CD4-positive, alpha-beta T cell (primary cell): ENCODE measurements around the gene TCAP. TPM values are rescaled to one million over a fixed set of nuclear protein-coding genes. Genes with fewer than 3 reads are reported as not detected.
A peak's percentile ranks its signal among the peaks of the same experiment; 100 is the strongest.

Experiments
- ATAC-seq: fragments of 200-7000 bp; cut with Tn5 transposase; one replicate; pipeline ENCODE4 v1.10.0; 2022; ENCODE audit warnings: mild to moderate bottlenecking; ENCODE audit not compliant: poor library complexity
- CTCF ChIA-PET: fragments of 350-600 bp; sonication (Branson Sonifier 250); formaldehyde crosslinking; loops from one replicate; lab custom pipeline; 2021; ENCODE audit warnings: antibody characterized with exemption, inconsistent platforms; lab: Charles Lee
- POLR2A ChIA-PET: fragments of 350-600 bp; sonication (Branson Sonifier 250); formaldehyde crosslinking; loops from one replicate; lab custom pipeline; 2021; ENCODE audit warnings: antibody characterized with exemption, inconsistent platforms; lab: Charles Lee
- DNase-seq, 14 experiments: peaks; one replicate each; pipeline ENCODE4 v3.0.0-alpha.2; 2013 to 2020; ENCODE audit warnings: mixed read lengths in 2 of 14
- H3K27ac ChIP-seq, 2 donors: one replicate each; pipeline versions ENCODE4 v1.5.1 to v1.7.0; 2013; ENCODE audit warnings: low read length in 2 of 2, low read depth in 1 of 2, mild to moderate bottlenecking in 1 of 2
- H3K27me3 ChIP-seq, 2 experiments: 1 replicate in 1 of 2; 2 replicates in 1 of 2; pipeline versions ENCODE4 v1.6.1 to v1.7.0; 2013; ENCODE audit warnings: low read length in 2 of 2, control low read depth in 1 of 2, mild to moderate bottlenecking in 1 of 2, moderate library complexity in 1 of 2; ENCODE audit not compliant: insufficient read depth in 2 of 2, control insufficient read depth in 1 of 2
- H3K36me3 ChIP-seq: one replicate; pipeline ENCODE4 v1.6.1; 2013; ENCODE audit warnings: low read length, control low read depth; ENCODE audit not compliant: insufficient read depth
- H3K4me1 ChIP-seq: one replicate; pipeline ENCODE4 v1.6.1; 2013; ENCODE audit warnings: low read length, control low read depth; ENCODE audit not compliant: insufficient read depth
- H3K4me3 ChIP-seq: one replicate; pipeline ENCODE4 v1.5.1; 2013; ENCODE audit warnings: mild to moderate bottlenecking, low read length, moderate library complexity
- H3K9me3 ChIP-seq, 2 experiments: 1 replicate in 1 of 2; 2 replicates in 1 of 2; pipeline versions ENCODE4 v1.6.1 to v1.7.0; 2013; ENCODE audit warnings: low read length in 2 of 2, mild to moderate bottlenecking in 2 of 2, control low read depth in 1 of 2, moderate library complexity in 1 of 2; ENCODE audit not compliant: control insufficient read depth in 1 of 2, insufficient read depth in 1 of 2
- H3K27ac Mint-ChIP-seq: one replicate; pipeline ENCODE4 v1.8.0; 2020; ENCODE audit warnings: mixed read lengths
- H3K27me3 Mint-ChIP-seq: one replicate; pipeline ENCODE4 v1.8.0; 2021; ENCODE audit warnings: mixed read lengths
- H3K36me3 Mint-ChIP-seq: one replicate; pipeline ENCODE4 v1.8.0; 2021; ENCODE audit warnings: low read depth, mixed read lengths
- H3K4me1 Mint-ChIP-seq: one replicate; pipeline ENCODE4 v1.8.0; 2021; ENCODE audit warnings: low read depth, mixed read lengths
- H3K4me3 Mint-ChIP-seq: one replicate; pipeline ENCODE4 v1.8.0; 2020; ENCODE audit warnings: mild to moderate bottlenecking, mixed read lengths
- H3K9me3 Mint-ChIP-seq: one replicate; pipeline ENCODE4 v1.8.0; 2020; ENCODE audit warnings: mixed read lengths
- intact Hi-C, 2 experiments: fragments of 100-400 bp; cut with DNase I in 1 of 2; cut with micrococcal nuclease in 1 of 2; formaldehyde crosslinking; loops; one replicate each; pipeline versions ENCODE4 v1.15.1 to v1.9.0; 2023 to 2025; cut with DNase I, micrococcal nuclease
- total RNA-seq, 174 experiments: library from RNA in 2 of 174; stranded (reverse) in 2 of 174; gene quantifications; one replicate each; pipeline ENCODE4 v1.2.3 and lab custom pipeline; 2021 to 2026
- TF ChIP-seq, protein P1 (sequence below): fragments of 200-600 bp; IDR thresholded peaks from one replicate; pipeline ENCODE4 v1.8.0; 2022; ENCODE audit warnings: antibody characterized with exemption, mild to moderate bottlenecking

TCAP gene
- total RNA-seq, 2 experiments from 2014 or later: 6.4 TPM

DNA sequence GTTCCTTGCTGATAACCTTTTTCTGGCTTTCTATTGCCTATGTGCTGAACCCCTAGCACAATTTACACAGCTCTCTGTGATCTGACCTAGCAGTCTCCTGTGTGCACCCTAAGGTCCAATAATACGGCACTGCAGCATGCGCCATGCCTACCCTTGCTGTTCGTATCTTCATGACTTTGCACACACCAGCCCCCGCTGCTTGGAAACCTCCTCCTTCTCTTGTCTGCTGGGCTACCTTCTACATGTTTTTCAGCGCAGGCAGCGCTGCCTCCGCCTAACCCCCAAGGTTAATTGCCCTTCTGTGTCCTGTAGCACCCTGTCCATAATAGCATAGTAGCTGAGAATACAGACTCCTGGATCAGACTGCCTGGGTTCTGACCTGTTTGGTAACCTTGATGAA is 26.8 kb upstream of the TCAP start:
- intact Hi-C loops: loop anchor here (2.0 to 10.0 kb wide), 4 partner anchors 48 to 316 kb away; partner anchors contain the start of gene PGAP3 (in 1 of the 2)
- H3K4me3 ChIP-seq: peak overlapping the region; percentile 94

DNA sequence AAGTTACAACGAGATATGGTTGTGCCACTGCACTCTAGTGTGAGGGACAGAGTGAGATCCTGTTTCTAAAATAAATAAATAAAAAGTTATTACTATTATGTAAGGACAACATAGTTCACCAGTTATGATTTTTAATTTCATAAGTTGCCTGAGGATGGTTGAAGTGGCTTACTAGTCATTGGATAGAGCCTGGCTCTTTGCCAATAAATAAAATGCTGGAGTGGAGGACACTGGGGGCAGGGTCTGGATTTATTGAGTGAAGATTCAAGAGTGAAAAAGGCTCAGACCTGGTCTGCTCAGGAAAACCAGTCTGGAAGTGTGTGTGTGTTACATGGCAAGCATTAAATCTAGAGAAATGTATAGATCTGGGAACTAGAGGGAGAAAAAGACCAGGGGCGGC is 26.1 kb upstream of the TCAP start:
- TF ChIP-seq, protein P1, sequence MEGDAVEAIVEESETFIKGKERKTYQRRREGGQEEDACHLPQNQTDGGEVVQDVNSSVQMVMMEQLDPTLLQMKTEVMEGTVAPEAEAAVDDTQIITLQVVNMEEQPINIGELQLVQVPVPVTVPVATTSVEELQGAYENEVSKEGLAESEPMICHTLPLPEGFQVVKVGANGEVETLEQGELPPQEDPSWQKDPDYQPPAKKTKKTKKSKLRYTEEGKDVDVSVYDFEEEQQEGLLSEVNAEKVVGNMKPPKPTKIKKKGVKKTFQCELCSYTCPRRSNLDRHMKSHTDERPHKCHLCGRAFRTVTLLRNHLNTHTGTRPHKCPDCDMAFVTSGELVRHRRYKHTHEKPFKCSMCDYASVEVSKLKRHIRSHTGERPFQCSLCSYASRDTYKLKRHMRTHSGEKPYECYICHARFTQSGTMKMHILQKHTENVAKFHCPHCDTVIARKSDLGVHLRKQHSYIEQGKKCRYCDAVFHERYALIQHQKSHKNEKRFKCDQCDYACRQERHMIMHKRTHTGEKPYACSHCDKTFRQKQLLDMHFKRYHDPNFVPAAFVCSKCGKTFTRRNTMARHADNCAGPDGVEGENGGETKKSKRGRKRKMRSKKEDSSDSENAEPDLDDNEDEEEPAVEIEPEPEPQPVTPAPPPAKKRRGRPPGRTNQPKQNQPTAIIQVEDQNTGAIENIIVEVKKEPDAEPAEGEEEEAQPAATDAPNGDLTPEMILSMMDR: no peak
- no peaks in the 10 kb centered on the region for H3K27me3 Mint-ChIP-seq
- ChIA-PET POLR2A (interaction anchor here (0.8 to 1.8 kb wide), 3 partner anchors 15 to 48 kb away, joined by 3 to 8 read pairs (median 6); partner anchors contain the start of gene PGAP3), CTCF (interaction anchor here (1.7 to 4.7 kb wide), 2 partner anchors 17 to 91 kb away, joined by 5 to 58 read pairs; partner anchors contain the start of gene MIEN1)
- intact Hi-C loops: loop anchor here (2.0 to 10.0 kb wide), 4 partner anchors 48 to 316 kb away; partner anchors contain the start of gene PGAP3 (in 1 of the 2)
- Histone ChIP-seq H3K9me3 (no peaks in the 10 kb centered on the region), H3K27ac (no peak overlapping the region), H3K4me3 (no peak overlapping the region), H3K4me1 (peaks cover 94% of the 10 kb centered on the region), H3K36me3 (peaks cover 4% of the 10 kb centered on the region), H3K27me3 (no peaks in the 10 kb centered on the region)
- no peak for ATAC-seq
- H3K27ac Mint-ChIP-seq: peak overlapping the region; percentile 91
- H3K36me3 Mint-ChIP-seq: peaks cover 16% of the 10 kb centered on the region
- peaks cover 87% of the 10 kb centered on the region for H3K4me1 Mint-ChIP-seq
- no peak for DNase-seq
- H3K4me3 Mint-ChIP-seq: peak overlapping the region; percentile 97
- no peaks in the 10 kb centered on the region for H3K9me3 Mint-ChIP-seq

More for the DNA sequence above, 26.8 kb upstream of the TCAP start:
- Mint-ChIP-seq H3K4me1 (peaks cover 80% of the 10 kb centered on the region), H3K27me3 (no peaks in the 10 kb centered on the region), H3K9me3 (no peaks in the 10 kb centered on the region), H3K4me3 (peak overlapping the region; percentile 97), H3K36me3 (peaks cover 16% of the 10 kb centered on the region), H3K27ac (peak overlapping the region; percentile 91)
- ChIA-PET CTCF (interaction anchor here (0.8 to 4.7 kb wide), 3 partner anchors 16 to 91 kb away, joined by 3 to 58 read pairs (median 17); no protein-coding TSS in a partner anchor), POLR2A (interaction anchor here (1.1 to 1.8 kb wide), 5 partner anchors 15 to 92 kb away, joined by 3 to 8 read pairs (median 4); partner anchors contain the start of gene MIEN1)
- TF ChIP-seq, protein P1: no peak
- no peaks in the 10 kb centered on the region for H3K9me3 ChIP-seq
- ATAC-seq: no peak
- H3K27me3 ChIP-seq: no peaks in the 10 kb centered on the region
- DNase-seq: no peak
- H3K36me3 ChIP-seq: peaks cover 4% of the 10 kb centered on the region
- H3K27ac ChIP-seq: no peak overlapping the region
- H3K4me1 ChIP-seq: peaks cover 87% of the 10 kb centered on the region

- peaks cover 94% of the 10 kb centered on the region for H3K4me1 ChIP-seq
- Mint-ChIP-seq H3K36me3 (peaks cover 16% of the 10 kb centered on the region), H3K4me3 (peak overlapping the region; percentile 20), H3K27me3 (no peaks in the 10 kb centered on the region), H3K27ac (peak overlapping the region; percentile 91), H3K4me1 (peaks cover 84% of the 10 kb centered on the region), H3K9me3 (no peaks in the 10 kb centered on the region)
- H3K27me3 ChIP-seq: no peaks in the 10 kb centered on the region
- ChIA-PET CTCF (interaction anchor here (1.7 to 4.7 kb wide), 2 partner anchors 17 to 90 kb away, joined by 5 to 58 read pairs; partner anchors contain the start of gene MIEN1), POLR2A (interaction anchor here (0.8 to 1.4 kb wide), 2 partner anchors 18 to 47 kb away, joined by 3 to 6 read pairs; partner anchors contain the start of gene PGAP3)
- no peak for DNase-seq
- H3K4me3 ChIP-seq: no peak overlapping the region
- H3K36me3 ChIP-seq: peaks cover 4% of the 10 kb centered on the region
- ATAC-seq: no peak
- intact Hi-C loops: loop anchor here (2.0 to 10.0 kb wide), 4 partner anchors 47 to 315 kb away; partner anchors contain the start of gene PGAP3 (in 1 of the 2)
- TF ChIP-seq, protein P1: no peak
- H3K27ac ChIP-seq: no peak overlapping the region
- no peaks in the 10 kb centered on the region for H3K9me3 ChIP-seq
Measured at GRCh38 chr17:39639566-39640458, 25.3 kb upstream of the TCAP start.
